Measurements from ENCODE around the gene RAD54L. TPM values are rescaled to one million over a fixed set of nuclear protein-coding genes. Genes with fewer than 3 reads are reported as not detected.

Gene RAD54L
- total RNA-seq, 2 experiments from 2014 or later: 64.6 to 65.1 TPM

DNA sequence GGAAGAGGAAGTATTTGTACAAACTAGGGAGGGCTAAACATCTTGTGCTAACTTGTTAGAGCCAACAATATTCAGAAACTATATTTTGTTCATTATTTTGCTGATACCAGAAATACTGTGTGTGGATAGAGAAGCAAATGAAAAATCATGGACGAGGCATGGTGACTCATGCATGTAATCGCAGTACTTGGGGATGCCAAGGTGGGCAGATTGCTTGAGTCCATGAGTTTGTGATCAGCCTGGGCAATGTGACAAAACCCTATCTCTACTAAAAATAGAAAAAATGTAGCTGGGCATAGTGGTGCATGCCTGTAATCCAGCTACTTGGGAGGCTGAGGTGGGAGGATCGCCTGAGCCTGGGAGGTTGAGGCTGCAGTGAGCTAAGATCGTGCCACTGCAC, 42.4 kb downstream of the RAD54L start:
- ATAC-seq (no peak), DNase-seq (no peak)
- no peak overlapping the region for H3K27ac Mint-ChIP-seq
- no peaks in the 10 kb centered on the region for H3K27me3 Mint-ChIP-seq
- intact Hi-C loops (cut with micrococcal nuclease): no loop called here
- H3K9me3 Mint-ChIP-seq: no peaks in the 10 kb centered on the region
- no peak overlapping the region for H3K4me3 Mint-ChIP-seq
- TF ChIP-seq CTCF (IDR thresholded peaks at IDR 0.05): no peak
- CTCF ChIA-PET: interaction anchor here (0.8 to 3.7 kb wide), 4 partner anchors 9 to 57 kb away, joined by 3 to 10 read pairs (median 4); partner anchors contain the start of genes LRRC41 and UQCRH
- H3K4me1 Mint-ChIP-seq (ENCODE audit: low read depth): peaks cover 18% of the 10 kb centered on the region
- H3K36me3 Mint-ChIP-seq (ENCODE audit: low read depth): peaks cover 33% of the 10 kb centered on the region
- POLR2A ChIA-PET: interaction anchor here (0.6 to 2.5 kb wide), 3 partner anchors 11 to 165 kb away, joined by 3 to 12 read pairs (median 5); partner anchors contain the start of genes LRRC41 and UQCRH

- Mint-ChIP-seq H3K9me3 (no peaks in the 10 kb centered on the region), H3K4me3 (no peak overlapping the region), H3K36me3 (ENCODE audit: low read depth) (peaks cover 32% of the 10 kb centered on the region), H3K4me1 (ENCODE audit: low read depth) (peaks cover 7% of the 10 kb centered on the region), H3K27me3 (no peaks in the 10 kb centered on the region), H3K27ac (no peak overlapping the region)
- ChIA-PET POLR2A (interaction anchor here (0.8 to 3.3 kb wide), 5 partner anchors 10 to 46 kb away, joined by 3 to 19 read pairs (median 4); no protein-coding TSS in a partner anchor), CTCF (interaction anchor here (1.2 kb wide), 1 partner anchor 10 kb away, joined by 4 read pairs; no protein-coding TSS in a partner anchor)
- no peak for TF ChIP-seq CTCF (IDR thresholded peaks at IDR 0.05)
- DNase-seq (no peak), ATAC-seq (no peak)
- intact Hi-C loops (cut with micrococcal nuclease): no loop called here
Observed at GRCh38 chr1:46295306-46295705, 47.7 kb downstream of the RAD54L start.

DNA sequence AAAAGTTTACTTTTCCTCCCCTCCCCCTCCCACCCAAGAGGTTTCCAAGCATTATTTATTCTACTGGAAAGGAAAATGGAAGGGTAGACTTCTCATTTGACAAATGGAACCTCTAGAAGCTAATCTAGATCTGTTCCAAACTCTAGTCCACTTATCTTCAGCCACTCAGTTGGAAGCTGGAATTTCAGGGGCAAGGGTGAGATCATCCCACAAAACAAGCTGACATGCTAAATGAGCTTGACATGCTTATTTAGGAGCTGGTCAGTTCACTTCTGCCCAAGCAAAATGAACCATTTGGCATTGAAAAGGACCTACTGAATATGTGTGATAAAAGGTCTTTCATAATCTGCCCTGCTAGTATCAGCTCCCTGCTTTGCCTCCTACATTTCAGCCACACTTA, 50.8 kb downstream of the RAD54L start:
- ATAC-seq: no peak
- peaks cover 20% of the 10 kb centered on the region for H3K4me1 Mint-ChIP-seq (ENCODE audit: low read depth)
- no peak for DNase-seq
- no peak overlapping the region for H3K4me3 Mint-ChIP-seq
- no peaks in the 10 kb centered on the region for H3K9me3 Mint-ChIP-seq
- TF ChIP-seq CTCF (IDR thresholded peaks at IDR 0.05): no peak
- peaks cover 41% of the 10 kb centered on the region for H3K36me3 Mint-ChIP-seq (ENCODE audit: low read depth)
- no peak overlapping the region for H3K27ac Mint-ChIP-seq
- H3K27me3 Mint-ChIP-seq: no peaks in the 10 kb centered on the region
- ChIA-PET POLR2A (interaction anchor here (1.1 to 3.8 kb wide), 4 partner anchors 10 to 42 kb away, joined by 3 to 16 read pairs (median 12); partner anchors contain the start of gene NSUN4), CTCF (interaction anchor here (0.8 to 2.1 kb wide), 5 partner anchors 10 to 41 kb away, joined by 3 to 7 read pairs (median 3); no protein-coding TSS in a partner anchor)
- intact Hi-C loops (cut with micrococcal nuclease): no loop called here

DNA sequence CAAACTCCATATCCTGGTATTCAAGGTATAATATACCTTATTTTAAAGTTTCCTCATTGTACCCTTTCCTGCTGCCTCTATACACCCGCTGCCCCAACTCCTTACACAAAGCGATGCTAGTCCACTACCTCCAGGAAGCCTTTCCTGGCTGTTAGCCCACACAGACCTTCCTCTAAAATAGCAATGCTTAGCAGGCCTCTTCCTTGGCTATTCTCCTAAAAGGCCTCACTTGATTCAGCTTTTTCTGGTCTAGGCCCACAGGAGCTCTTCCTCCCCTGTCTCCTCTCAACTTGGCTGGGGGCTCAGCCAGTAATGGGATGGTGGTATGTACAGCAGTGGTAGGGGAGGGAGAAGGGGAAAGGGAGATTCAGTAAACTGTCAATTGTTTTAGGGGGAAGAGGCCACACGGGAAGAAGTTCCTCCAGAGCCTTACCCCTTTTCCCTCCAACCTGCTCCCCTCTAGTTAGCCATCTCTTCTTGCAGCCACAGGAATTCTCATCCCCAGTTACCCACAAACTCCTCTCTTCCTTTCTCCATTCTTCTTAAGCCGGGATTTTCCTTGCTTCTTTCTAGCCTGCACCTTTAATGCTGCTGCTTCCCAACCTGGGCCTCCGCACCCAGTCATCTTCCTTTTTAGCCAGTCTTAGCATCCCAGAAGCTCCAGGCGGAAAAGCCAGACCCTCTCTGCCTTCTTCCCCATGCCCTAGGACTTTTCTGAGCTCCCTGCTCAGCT, 53.3 kb downstream of the RAD54L start:
- Mint-ChIP-seq H3K4me1 (ENCODE audit: low read depth) (peaks cover 27% of the 10 kb centered on the region), H3K4me3 (peak overlapping the region; percentile 99), H3K36me3 (ENCODE audit: low read depth) (peaks cover 49% of the 10 kb centered on the region), H3K27me3 (no peaks in the 10 kb centered on the region), H3K9me3 (no peaks in the 10 kb centered on the region), H3K27ac (peak overlapping the region; percentile 83)
- intact Hi-C loops (cut with micrococcal nuclease): loop anchor here (5.0 kb wide), 1 partner anchor 41 kb away; the partner anchor contains the start of gene NSUN4
- CTCF ChIA-PET: interaction anchor here (1.2 kb wide), 1 partner anchor 44 kb away, joined by 3 read pairs; no protein-coding TSS in a partner anchor
- ATAC-seq (no peak), DNase-seq (no peak)
- no peak for TF ChIP-seq CTCF (IDR thresholded peaks at IDR 0.05)
- POLR2A ChIA-PET: interaction anchor here (0.7 to 3.8 kb wide), 4 partner anchors 10 to 56 kb away, joined by 3 to 16 read pairs (median 4); no protein-coding TSS in a partner anchor

DNA sequence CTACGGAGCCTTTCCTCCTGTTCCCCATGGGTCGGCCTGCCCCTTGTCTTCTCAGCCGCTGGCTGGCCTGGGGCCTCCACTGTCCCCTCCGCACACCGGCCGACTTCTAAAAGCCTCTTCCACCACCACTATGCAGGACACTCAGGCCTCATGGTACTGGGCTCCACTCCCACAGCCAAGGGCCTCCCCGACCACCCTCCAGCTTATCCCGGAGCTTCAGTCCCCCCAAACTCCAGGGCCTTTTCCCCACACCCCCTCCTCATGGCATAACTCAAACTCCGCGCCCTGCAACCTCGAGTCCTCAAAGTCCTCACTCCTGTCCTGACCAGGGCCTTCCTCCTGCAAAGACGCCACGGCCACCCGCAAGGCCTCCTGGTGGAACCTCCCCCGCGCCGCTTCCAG, 53.8 kb downstream of the RAD54L start:
- Mint-ChIP-seq H3K36me3 (ENCODE audit: low read depth) (peaks cover 48% of the 10 kb centered on the region), H3K27ac (peak overlapping the region; percentile 83), H3K9me3 (no peaks in the 10 kb centered on the region), H3K4me3 (peak overlapping the region; percentile 99), H3K27me3 (no peaks in the 10 kb centered on the region), H3K4me1 (ENCODE audit: low read depth) (peaks cover 31% of the 10 kb centered on the region)
- POLR2A ChIA-PET: interaction anchor here (1.7 to 3.8 kb wide), 2 partner anchors 11 to 13 kb away, joined by 5 to 16 read pairs; no protein-coding TSS in a partner anchor
- DNase-seq (no peak), ATAC-seq (no peak)
- CTCF ChIA-PET: no interaction called here
- intact Hi-C loops (cut with micrococcal nuclease): loop anchor here (5.0 kb wide), 1 partner anchor 41 kb away; the partner anchor contains the start of gene NSUN4
- no peak for TF ChIP-seq CTCF (IDR thresholded peaks at IDR 0.05)

Data from activated CD8-positive, alpha-beta T cell treated with anti-CD3 and anti-CD28 coated beads for 36 hours (primary cell).